ENCODE measurements around the gene ANO2. TPM values are rescaled to one million over a fixed set of nuclear protein-coding genes. Genes with fewer than 3 reads are reported as not detected.

The ANO2 gene
- total RNA-seq, 1 donor from 2014 or later, result 1.5 TPM

DNA sequence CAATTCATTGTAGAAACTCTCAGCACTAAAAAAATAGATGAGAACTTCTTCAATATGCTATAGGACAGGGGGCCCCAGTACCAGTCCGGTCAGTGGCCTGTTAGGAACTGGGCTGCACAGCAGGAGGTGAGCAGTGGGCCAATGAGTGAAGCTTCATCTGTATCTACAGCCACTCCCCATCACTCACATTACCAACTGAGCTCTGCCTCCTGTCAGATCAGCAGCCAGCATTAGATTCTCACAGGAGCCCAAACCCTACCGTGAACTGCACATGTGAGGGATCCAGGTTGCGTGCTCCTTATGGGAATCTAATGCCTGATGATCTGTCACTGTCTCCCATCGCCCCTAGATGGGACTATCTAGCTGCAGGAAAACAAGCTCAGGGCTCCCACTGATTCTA lies 15.7 kb upstream of the ANO2 start:
- H3K27me3 ChIP-seq (ENCODE audit: control insufficient read depth, insufficient read depth, low read length), result peaks cover 7% of the 10 kb centered on the region
- H3K36me3 ChIP-seq (ENCODE audit: control insufficient read depth, insufficient read depth, low read length), result no peaks in the 10 kb centered on the region
- no peak for DNase-seq (ENCODE audit: low read depth)
- TF ChIP-seq, protein P1, sequence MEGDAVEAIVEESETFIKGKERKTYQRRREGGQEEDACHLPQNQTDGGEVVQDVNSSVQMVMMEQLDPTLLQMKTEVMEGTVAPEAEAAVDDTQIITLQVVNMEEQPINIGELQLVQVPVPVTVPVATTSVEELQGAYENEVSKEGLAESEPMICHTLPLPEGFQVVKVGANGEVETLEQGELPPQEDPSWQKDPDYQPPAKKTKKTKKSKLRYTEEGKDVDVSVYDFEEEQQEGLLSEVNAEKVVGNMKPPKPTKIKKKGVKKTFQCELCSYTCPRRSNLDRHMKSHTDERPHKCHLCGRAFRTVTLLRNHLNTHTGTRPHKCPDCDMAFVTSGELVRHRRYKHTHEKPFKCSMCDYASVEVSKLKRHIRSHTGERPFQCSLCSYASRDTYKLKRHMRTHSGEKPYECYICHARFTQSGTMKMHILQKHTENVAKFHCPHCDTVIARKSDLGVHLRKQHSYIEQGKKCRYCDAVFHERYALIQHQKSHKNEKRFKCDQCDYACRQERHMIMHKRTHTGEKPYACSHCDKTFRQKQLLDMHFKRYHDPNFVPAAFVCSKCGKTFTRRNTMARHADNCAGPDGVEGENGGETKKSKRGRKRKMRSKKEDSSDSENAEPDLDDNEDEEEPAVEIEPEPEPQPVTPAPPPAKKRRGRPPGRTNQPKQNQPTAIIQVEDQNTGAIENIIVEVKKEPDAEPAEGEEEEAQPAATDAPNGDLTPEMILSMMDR (IDR thresholded peaks at IDR 0.05; ENCODE audit: insufficient read depth, low read length, poor library complexity, severe bottlenecking), result no peak
- H3K4me3 ChIP-seq (ENCODE audit: low read depth, low read length), result no peak overlapping the region

DNA sequence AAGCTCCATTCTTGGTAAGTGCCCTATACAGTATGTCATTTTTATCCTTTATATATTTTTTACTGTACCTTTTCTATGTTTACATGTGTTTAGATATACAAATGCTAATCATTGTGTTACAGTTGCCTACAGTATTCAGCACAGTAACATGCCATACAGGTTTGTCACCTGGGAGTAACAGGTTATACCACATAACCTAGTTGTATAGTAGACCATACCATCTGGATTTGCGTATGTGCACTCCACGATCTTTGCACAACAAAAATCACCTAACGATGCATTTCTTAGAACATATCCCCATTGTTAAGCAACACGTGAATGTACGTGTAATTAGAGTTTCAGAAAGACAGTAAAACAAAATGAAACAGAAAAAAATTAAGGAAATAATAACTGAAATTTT lies 11.9 kb upstream of the ANO2 start:
- no peak overlapping the region for H3K4me3 ChIP-seq (ENCODE audit: low read depth, low read length)
- DNase-seq (ENCODE audit: low read depth), result no peak
- H3K36me3 ChIP-seq (ENCODE audit: control insufficient read depth, insufficient read depth, low read length), result no peaks in the 10 kb centered on the region
- TF ChIP-seq, protein P1 (IDR thresholded peaks at IDR 0.05; ENCODE audit: insufficient read depth, low read length, poor library complexity, severe bottlenecking), result no peak
- H3K27me3 ChIP-seq (ENCODE audit: control insufficient read depth, insufficient read depth, low read length), result no peaks in the 10 kb centered on the region

DNA sequence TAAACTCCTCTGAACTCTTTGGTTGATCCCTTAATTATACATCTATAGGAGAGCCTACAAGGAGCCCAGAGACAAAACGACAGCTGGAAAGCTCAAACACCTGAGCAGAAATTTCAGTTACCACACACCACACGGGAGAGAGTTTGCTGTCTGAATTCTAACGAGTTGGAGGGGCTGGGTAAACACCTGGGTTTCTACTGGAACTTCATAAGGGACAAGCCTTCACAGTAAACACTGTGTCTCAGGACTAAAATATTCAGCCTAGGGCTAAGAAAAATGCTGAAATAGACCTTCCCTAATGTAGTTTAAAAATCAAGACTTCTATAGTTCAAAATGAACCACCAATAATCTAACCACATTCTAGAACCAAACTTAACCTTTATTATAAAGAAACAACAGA lies 9.6 kb upstream of the ANO2 start:
- Histone ChIP-seq H3K4me3 (ENCODE audit: low read depth, low read length) (no peak overlapping the region), H3K36me3 (ENCODE audit: control insufficient read depth, insufficient read depth, low read length) (no peaks in the 10 kb centered on the region), H3K27me3 (ENCODE audit: control insufficient read depth, insufficient read depth, low read length) (peaks cover 3% of the 10 kb centered on the region)
- no peak for DNase-seq (ENCODE audit: low read depth)
- TF ChIP-seq, protein P1 (IDR thresholded peaks at IDR 0.05; ENCODE audit: insufficient read depth, low read length, poor library complexity, severe bottlenecking), result no peak

DNA sequence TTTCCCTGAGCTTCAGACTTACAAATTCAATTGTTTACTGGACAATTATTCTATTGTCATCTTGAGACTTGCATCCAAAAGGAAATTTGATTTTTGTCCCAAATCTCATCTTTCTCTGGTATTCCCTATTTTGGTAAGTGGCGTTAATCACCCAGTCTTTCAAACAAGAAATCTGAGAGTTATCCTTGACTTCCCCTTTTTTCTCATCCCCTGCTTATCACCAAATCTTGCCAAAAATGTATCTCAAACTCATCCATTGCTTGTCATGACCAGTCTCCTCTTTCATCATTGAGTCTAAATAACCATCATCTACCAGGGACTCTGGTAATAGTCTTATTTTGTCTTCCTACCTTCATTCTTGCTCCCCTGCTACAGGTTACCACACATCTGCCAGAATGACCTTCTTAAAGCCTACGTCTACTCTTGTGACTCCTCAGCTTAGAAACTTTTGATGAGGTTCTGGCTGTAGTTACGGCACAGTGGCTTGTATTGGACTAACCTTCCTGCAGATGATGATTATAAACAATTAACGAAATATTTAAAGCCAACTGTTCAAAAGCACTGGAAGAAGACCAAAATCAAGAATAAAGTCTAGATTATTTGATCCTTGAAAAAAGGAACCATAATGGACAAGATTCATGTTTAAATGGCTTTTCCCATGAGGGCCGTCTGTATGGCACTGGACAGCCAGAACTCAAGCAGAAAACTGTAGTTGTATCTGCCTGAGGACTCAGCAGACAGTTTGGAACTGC lies 9.0 kb upstream of the ANO2 start:
- TF ChIP-seq, protein P1 (IDR thresholded peaks at IDR 0.05; ENCODE audit: insufficient read depth, low read length, poor library complexity, severe bottlenecking), result no peak
- Histone ChIP-seq H3K27me3 (ENCODE audit: control insufficient read depth, insufficient read depth, low read length) (peaks cover 4% of the 10 kb centered on the region), H3K36me3 (ENCODE audit: control insufficient read depth, insufficient read depth, low read length) (no peaks in the 10 kb centered on the region), H3K4me3 (ENCODE audit: low read depth, low read length) (no peak overlapping the region)
- no peak for DNase-seq (ENCODE audit: low read depth)

- DNase-seq (ENCODE audit: low read depth), result no peak
- Histone ChIP-seq H3K27me3 (ENCODE audit: control insufficient read depth, insufficient read depth, low read length) (peaks cover 15% of the 10 kb centered on the region), H3K36me3 (ENCODE audit: control insufficient read depth, insufficient read depth, low read length) (no peaks in the 10 kb centered on the region), H3K4me3 (ENCODE audit: low read depth, low read length) (no peak overlapping the region)
- TF ChIP-seq, protein P1 (IDR thresholded peaks at IDR 0.05; ENCODE audit: insufficient read depth, low read length, poor library complexity, severe bottlenecking), result no peak
Measured at GRCh38 chr12:5952031-5952430, 7.0 kb upstream of the ANO2 start.

GRCh38 chr12:5948696-5949095 lies 3.6 kb upstream of the ANO2 start:
- no peaks in the 10 kb centered on the region for H3K36me3 ChIP-seq (ENCODE audit: control insufficient read depth, insufficient read depth, low read length)
- H3K4me3 ChIP-seq (ENCODE audit: low read depth, low read length), result no peak overlapping the region
- no peak for DNase-seq (ENCODE audit: low read depth)
- peaks cover 42% of the 10 kb centered on the region for H3K27me3 ChIP-seq (ENCODE audit: control insufficient read depth, insufficient read depth, low read length)
- TF ChIP-seq, protein P1 (IDR thresholded peaks at IDR 0.05; ENCODE audit: insufficient read depth, low read length, poor library complexity, severe bottlenecking), result no peak
